Measurements from ENCODE around the gene ASB5. TPM values are rescaled to one million over a fixed set of nuclear protein-coding genes. Genes with fewer than 3 reads are reported as not detected.

Gene ASB5
- polyA plus RNA-seq, 1 donor (not counting 4 experiments of a cell fraction or from before 2014, with no cell fraction given): not detected

- no peak for TF ChIP-seq CTCF (optimal IDR thresholded peaks at IDR 0.05 in 1 of 3, IDR thresholded peaks at IDR 0.05 in 1 of 3, conservative IDR thresholded peaks at IDR 0.05 in 1 of 3; ENCODE audit: extremely low read depth in 1 of 3, insufficient read depth in 2 of 3, low read length in 3 of 3)
- no peak for TF ChIP-seq EZH2 (IDR thresholded peaks at IDR 0.05; ENCODE audit: low read length)
- Histone ChIP-seq H3K9me3 (ENCODE audit: control insufficient read depth, low read depth, low read length) (no peaks in the 10 kb centered on the region), H3K4me3 (ENCODE audit: control insufficient read depth in 2 of 3, extremely low read depth in 1 of 3, insufficient read depth in 2 of 3, low read depth in 1 of 3, low read length in 3 of 3) (no peak overlapping the region), H2AFZ (ENCODE audit: control insufficient read depth, low read length) (no peak overlapping the region), H3K9ac (ENCODE audit: control insufficient read depth, extremely low read depth, insufficient read depth, low read length) (no peak overlapping the region), H3K79me2 (ENCODE audit: control insufficient read depth, insufficient read depth, low read length) (no peaks in the 10 kb centered on the region), H3K9me1 (ENCODE audit: control insufficient read depth, extremely low read depth, insufficient read depth, low read length) (no peaks in the 10 kb centered on the region), H3K27ac (ENCODE audit: control insufficient read depth, insufficient read depth, low read length) (no peak overlapping the region), H3K27me3 (ENCODE audit: control insufficient read depth, extremely low read depth, insufficient read depth, low read length) (no peaks in the 10 kb centered on the region), H3K4me2 (ENCODE audit: control insufficient read depth, extremely low read depth, insufficient read depth, low read depth, low read length) (no peak overlapping the region), H3K36me3 (ENCODE audit: control insufficient read depth in 2 of 2, extremely low read depth in 1 of 2, insufficient read depth in 2 of 2, low read length in 2 of 2) (no peaks in the 10 kb centered on the region), H4K20me1 (ENCODE audit: control insufficient read depth, extremely low read depth, insufficient read depth, low read length) (no peaks in the 10 kb centered on the region), H3K4me1 (ENCODE audit: control insufficient read depth, extremely low read depth, insufficient read depth, low read length) (no peaks in the 10 kb centered on the region)
- no peak for DNase-seq (ENCODE audit: low read depth, low spot score)
- dilution Hi-C loops (cut with MboI; ENCODE audit: extremely low pct_ligation_motif_present, low sequenced_read_pairs): no loop called here
- no peak for FAIRE-seq
These were observed 26.2 kb downstream of the ASB5 start for GRCh38 chr4:176242764-176243347.

- Histone ChIP-seq H3K4me2 (ENCODE audit: control insufficient read depth, extremely low read depth, insufficient read depth, low read depth, low read length) (no peak overlapping the region), H3K4me3 (ENCODE audit: control insufficient read depth in 2 of 3, extremely low read depth in 1 of 3, insufficient read depth in 2 of 3, low read depth in 1 of 3, low read length in 3 of 3) (no peak overlapping the region), H3K36me3 (ENCODE audit: control insufficient read depth in 2 of 2, extremely low read depth in 1 of 2, insufficient read depth in 2 of 2, low read length in 2 of 2) (no peaks in the 10 kb centered on the region), H4K20me1 (ENCODE audit: control insufficient read depth, extremely low read depth, insufficient read depth, low read length) (no peaks in the 10 kb centered on the region), H3K9ac (ENCODE audit: control insufficient read depth, extremely low read depth, insufficient read depth, low read length) (no peak overlapping the region), H3K27me3 (ENCODE audit: control insufficient read depth, extremely low read depth, insufficient read depth, low read length) (no peaks in the 10 kb centered on the region), H3K9me3 (ENCODE audit: control insufficient read depth, low read depth, low read length) (no peaks in the 10 kb centered on the region), H3K4me1 (ENCODE audit: control insufficient read depth, extremely low read depth, insufficient read depth, low read length) (no peaks in the 10 kb centered on the region), H3K79me2 (ENCODE audit: control insufficient read depth, insufficient read depth, low read length) (no peaks in the 10 kb centered on the region), H3K9me1 (ENCODE audit: control insufficient read depth, extremely low read depth, insufficient read depth, low read length) (no peaks in the 10 kb centered on the region), H2AFZ (ENCODE audit: control insufficient read depth, low read length) (no peak overlapping the region), H3K27ac (ENCODE audit: control insufficient read depth, insufficient read depth, low read length) (no peak overlapping the region)
- dilution Hi-C loops (cut with MboI; ENCODE audit: extremely low pct_ligation_motif_present, low sequenced_read_pairs): no loop called here
- DNase-seq (ENCODE audit: low read depth, low spot score) (no peak), FAIRE-seq (no peak)
- no peak for TF ChIP-seq CTCF (optimal IDR thresholded peaks at IDR 0.05 in 1 of 3, IDR thresholded peaks at IDR 0.05 in 1 of 3, conservative IDR thresholded peaks at IDR 0.05 in 1 of 3; ENCODE audit: extremely low read depth in 1 of 3, insufficient read depth in 2 of 3, low read length in 3 of 3)
- TF ChIP-seq EZH2 (IDR thresholded peaks at IDR 0.05; ENCODE audit: low read length): no peak
These were observed 27.3 kb downstream of the ASB5 start for GRCh38 chr4:176241703-176242102.

Measured in keratinocyte (primary cell).